Measurements from ENCODE around the gene EPHA6. TPM values are rescaled to one million over a fixed set of nuclear protein-coding genes. Genes with fewer than 3 reads are reported as not detected.
"Not testable (repeated sequence)": the region's sequence is repeated elsewhere in the genome, so short reads cannot be mapped to it uniquely, and the experiment has no call there.

EPHA6 gene
- total RNA-seq, 1 donor from 2014 or later, result not detected

- no peak for DNase-seq (ENCODE audit: low spot score in 2 of 2)
- TF ChIP-seq, protein P1, sequence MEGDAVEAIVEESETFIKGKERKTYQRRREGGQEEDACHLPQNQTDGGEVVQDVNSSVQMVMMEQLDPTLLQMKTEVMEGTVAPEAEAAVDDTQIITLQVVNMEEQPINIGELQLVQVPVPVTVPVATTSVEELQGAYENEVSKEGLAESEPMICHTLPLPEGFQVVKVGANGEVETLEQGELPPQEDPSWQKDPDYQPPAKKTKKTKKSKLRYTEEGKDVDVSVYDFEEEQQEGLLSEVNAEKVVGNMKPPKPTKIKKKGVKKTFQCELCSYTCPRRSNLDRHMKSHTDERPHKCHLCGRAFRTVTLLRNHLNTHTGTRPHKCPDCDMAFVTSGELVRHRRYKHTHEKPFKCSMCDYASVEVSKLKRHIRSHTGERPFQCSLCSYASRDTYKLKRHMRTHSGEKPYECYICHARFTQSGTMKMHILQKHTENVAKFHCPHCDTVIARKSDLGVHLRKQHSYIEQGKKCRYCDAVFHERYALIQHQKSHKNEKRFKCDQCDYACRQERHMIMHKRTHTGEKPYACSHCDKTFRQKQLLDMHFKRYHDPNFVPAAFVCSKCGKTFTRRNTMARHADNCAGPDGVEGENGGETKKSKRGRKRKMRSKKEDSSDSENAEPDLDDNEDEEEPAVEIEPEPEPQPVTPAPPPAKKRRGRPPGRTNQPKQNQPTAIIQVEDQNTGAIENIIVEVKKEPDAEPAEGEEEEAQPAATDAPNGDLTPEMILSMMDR (IDR thresholded peaks at IDR 0.05), result no peak
- Histone ChIP-seq H3K4me3 (no peak overlapping the region), H3K4me1 (no peaks in the 10 kb centered on the region), H3K36me3 (no peaks in the 10 kb centered on the region), H3K27me3 (no peaks in the 10 kb centered on the region), H3K9me3 (no peaks in the 10 kb centered on the region), H3K27ac (no peak overlapping the region)
- intact Hi-C loops (cut with DNase I), result no loop called here
These were observed 665.3 kb downstream of the EPHA6 start for GRCh38 chr3:97479740-97480139.

DNA sequence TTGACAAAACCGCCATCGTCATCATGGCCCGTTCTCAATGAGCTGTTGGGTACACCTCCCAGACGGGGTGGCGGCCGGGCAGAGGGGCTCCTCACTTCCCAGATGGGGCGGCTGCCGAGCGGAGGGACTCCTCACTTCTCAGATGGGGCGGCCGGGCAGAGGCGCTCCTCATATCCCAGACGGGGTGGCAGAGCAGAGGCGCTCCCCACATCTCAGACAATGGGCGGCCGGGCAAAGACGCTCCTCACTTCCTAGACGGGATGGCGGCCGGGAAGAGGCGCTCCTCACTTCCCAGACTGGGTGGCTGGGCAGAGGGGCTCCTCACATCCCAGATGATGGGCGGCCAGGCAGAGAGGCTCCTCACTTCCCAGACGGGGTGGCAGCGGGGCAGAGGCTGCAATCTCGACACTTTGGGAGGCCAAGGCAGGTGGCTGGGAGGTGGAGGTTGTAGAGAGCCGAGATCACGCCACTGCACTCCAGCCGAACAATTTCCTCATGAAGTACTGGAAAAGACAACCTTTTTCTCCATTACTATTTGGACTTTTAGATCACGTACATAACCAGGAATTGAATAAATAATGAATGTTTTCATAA is 666.4 kb downstream of the EPHA6 start:
- H3K9me3 ChIP-seq; H3K4me3 ChIP-seq; H3K4me1 ChIP-seq; H3K36me3 ChIP-seq; DNase-seq (ENCODE audit: low spot score in 2 of 2); H3K27ac ChIP-seq; H3K27me3 ChIP-seq; intact Hi-C loops (cut with DNase I): not testable (repeated sequence)

DNA sequence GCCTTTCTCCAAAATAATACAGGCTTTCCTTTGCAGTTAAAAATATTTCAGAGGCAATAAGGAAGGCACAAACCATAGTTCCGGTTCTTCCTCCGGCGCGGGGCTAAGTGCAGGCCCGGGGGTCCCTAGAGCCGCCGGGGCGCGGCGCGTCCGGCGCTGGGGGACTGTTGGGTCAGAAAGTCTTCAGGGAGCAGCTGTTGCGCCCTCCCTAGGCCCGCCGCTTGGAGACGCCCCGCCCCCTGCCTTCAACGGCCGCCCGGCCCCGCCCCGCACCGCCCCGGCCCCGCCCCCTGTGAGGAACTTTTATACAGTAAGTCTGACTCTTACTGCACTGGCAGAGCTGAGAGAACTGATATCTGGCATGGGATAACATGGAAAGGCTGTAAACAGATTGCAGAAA is 667.0 kb downstream of the EPHA6 start:
- TF ChIP-seq, protein P1 (IDR thresholded peaks at IDR 0.05), result no peak
- Histone ChIP-seq H3K4me3 (no peak overlapping the region), H3K36me3 (no peaks in the 10 kb centered on the region), H3K4me1 (no peaks in the 10 kb centered on the region), H3K27me3 (no peaks in the 10 kb centered on the region), H3K9me3 (no peaks in the 10 kb centered on the region), H3K27ac (no peak overlapping the region)
- intact Hi-C loops (cut with DNase I), result no loop called here
- no peak for DNase-seq (ENCODE audit: low spot score in 2 of 2)

GRCh38 chr3:97485206-97485605 is 670.8 kb downstream of the EPHA6 start:
- H3K9me3 ChIP-seq, result no peaks in the 10 kb centered on the region
- DNase-seq (ENCODE audit: low spot score in 2 of 2), result no peak
- TF ChIP-seq, protein P1 (IDR thresholded peaks at IDR 0.05), result no peak
- intact Hi-C loops (cut with DNase I), result no loop called here
- H3K4me1 ChIP-seq, result no peaks in the 10 kb centered on the region
- H3K36me3 ChIP-seq, result no peaks in the 10 kb centered on the region
- no peak overlapping the region for H3K4me3 ChIP-seq
- H3K27me3 ChIP-seq, result no peaks in the 10 kb centered on the region
- H3K27ac ChIP-seq, result no peak overlapping the region

- intact Hi-C loops (cut with DNase I), result no loop called here
- Histone ChIP-seq H3K27ac (no peak overlapping the region), H3K4me1 (no peaks in the 10 kb centered on the region), H3K9me3 (no peaks in the 10 kb centered on the region), H3K27me3 (no peaks in the 10 kb centered on the region), H3K4me3 (no peak overlapping the region), H3K36me3 (no peaks in the 10 kb centered on the region)
- no peak for DNase-seq (ENCODE audit: low spot score in 2 of 2)
- TF ChIP-seq, protein P1 (IDR thresholded peaks at IDR 0.05), result no peak
These were observed 673.2 kb downstream of the EPHA6 start for GRCh38 chr3:97487587-97487986.

- Histone ChIP-seq H3K9me3 (no peaks in the 10 kb centered on the region), H3K4me1 (no peaks in the 10 kb centered on the region), H3K27me3 (no peaks in the 10 kb centered on the region), H3K4me3 (no peak overlapping the region), H3K27ac (no peak overlapping the region), H3K36me3 (no peaks in the 10 kb centered on the region)
- intact Hi-C loops (cut with DNase I), result no loop called here
- no peak for DNase-seq (ENCODE audit: low spot score in 2 of 2)
- TF ChIP-seq, protein P1 (IDR thresholded peaks at IDR 0.05), result no peak
These were observed 674.3 kb downstream of the EPHA6 start for GRCh38 chr3:97488741-97489140.
